ENCODE data around the gene ACTL10.
"Not testable (repeated sequence)": the region's sequence is repeated elsewhere in the genome, so short reads cannot be mapped to it uniquely, and the experiment has no call there.

The ACTL10 gene

GRCh38 chr20:33636776-33637175 lies 30.0 kb upstream of the ACTL10 start:
- no peak overlapping the region for H3K4me3 ChIP-seq (ENCODE audit: low read length)
- H3K27me3 ChIP-seq (ENCODE audit: insufficient read depth, low read length), result no peaks in the 10 kb centered on the region
- peaks cover 21% of the 10 kb centered on the region for H3K36me3 ChIP-seq (ENCODE audit: insufficient read depth, low read depth, low read length)
- no peaks in the 10 kb centered on the region for H3K9me3 ChIP-seq (ENCODE audit: insufficient read depth, low read depth, low read length)
- no peak overlapping the region for H3K9ac ChIP-seq (ENCODE audit: low read depth, low read length)
- no peaks in the 10 kb centered on the region for H3K4me1 ChIP-seq (ENCODE audit: insufficient read depth, low read length)
- no peak overlapping the region for H3K27ac ChIP-seq (ENCODE audit: low read length)

GRCh38 chr20:33640287-33640686 lies 26.5 kb upstream of the ACTL10 start:
- H3K9me3 ChIP-seq (ENCODE audit: insufficient read depth, low read depth, low read length), result no peaks in the 10 kb centered on the region
- H3K4me3 ChIP-seq (ENCODE audit: low read length), result no peak overlapping the region
- H3K27ac ChIP-seq (ENCODE audit: low read length), result no peak overlapping the region
- H3K9ac ChIP-seq (ENCODE audit: low read depth, low read length), result no peak overlapping the region
- H3K27me3 ChIP-seq (ENCODE audit: insufficient read depth, low read length), result no peaks in the 10 kb centered on the region
- H3K4me1 ChIP-seq (ENCODE audit: insufficient read depth, low read length), result no peaks in the 10 kb centered on the region
- H3K36me3 ChIP-seq (ENCODE audit: insufficient read depth, low read depth, low read length), result peaks cover 34% of the 10 kb centered on the region

- Histone ChIP-seq H3K9me3 (ENCODE audit: insufficient read depth, low read depth, low read length) (no peaks in the 10 kb centered on the region), H3K27me3 (ENCODE audit: insufficient read depth, low read length) (no peaks in the 10 kb centered on the region), H3K9ac (ENCODE audit: low read depth, low read length) (no peak overlapping the region), H3K36me3 (ENCODE audit: insufficient read depth, low read depth, low read length) (peaks cover 25% of the 10 kb centered on the region), H3K27ac (ENCODE audit: low read length) (no peak overlapping the region), H3K4me3 (ENCODE audit: low read length) (no peak overlapping the region), H3K4me1 (ENCODE audit: insufficient read depth, low read length) (no peaks in the 10 kb centered on the region)
Measured at GRCh38 chr20:33644313-33645071, 22.3 kb upstream of the ACTL10 start.

- no peak overlapping the region for H3K9ac ChIP-seq (ENCODE audit: low read depth, low read length)
- peaks cover 21% of the 10 kb centered on the region for H3K36me3 ChIP-seq (ENCODE audit: insufficient read depth, low read depth, low read length)
- no peak overlapping the region for H3K27ac ChIP-seq (ENCODE audit: low read length)
- H3K4me1 ChIP-seq (ENCODE audit: insufficient read depth, low read length), result no peaks in the 10 kb centered on the region
- no peak overlapping the region for H3K4me3 ChIP-seq (ENCODE audit: low read length)
- no peaks in the 10 kb centered on the region for H3K27me3 ChIP-seq (ENCODE audit: insufficient read depth, low read length)
- H3K9me3 ChIP-seq (ENCODE audit: insufficient read depth, low read depth, low read length), result no peaks in the 10 kb centered on the region
Measured at GRCh38 chr20:33645072-33645358, 21.7 kb upstream of the ACTL10 start.

GRCh38 chr20:33645396-33645795 lies 21.3 kb upstream of the ACTL10 start:
- Histone ChIP-seq H3K9me3 (ENCODE audit: insufficient read depth, low read depth, low read length) (no peaks in the 10 kb centered on the region), H3K4me1 (ENCODE audit: insufficient read depth, low read length) (no peaks in the 10 kb centered on the region), H3K27ac (ENCODE audit: low read length) (no peak overlapping the region), H3K27me3 (ENCODE audit: insufficient read depth, low read length) (no peaks in the 10 kb centered on the region), H3K4me3 (ENCODE audit: low read length) (no peak overlapping the region), H3K9ac (ENCODE audit: low read depth, low read length) (no peak overlapping the region), H3K36me3 (ENCODE audit: insufficient read depth, low read depth, low read length) (peaks cover 19% of the 10 kb centered on the region)

GRCh38 chr20:33646191-33646590 lies 20.6 kb upstream of the ACTL10 start:
- Histone ChIP-seq H3K36me3 (ENCODE audit: insufficient read depth, low read depth, low read length) (peaks cover 19% of the 10 kb centered on the region), H3K9me3 (ENCODE audit: insufficient read depth, low read depth, low read length) (no peaks in the 10 kb centered on the region), H3K27ac (ENCODE audit: low read length) (no peak overlapping the region), H3K27me3 (ENCODE audit: insufficient read depth, low read length) (no peaks in the 10 kb centered on the region), H3K4me3 (ENCODE audit: low read length) (no peak overlapping the region), H3K4me1 (ENCODE audit: insufficient read depth, low read length) (no peaks in the 10 kb centered on the region), H3K9ac (ENCODE audit: low read depth, low read length) (no peak overlapping the region)

GRCh38 chr20:33646959-33647602 lies 19.7 kb upstream of the ACTL10 start:
- peaks cover 19% of the 10 kb centered on the region for H3K36me3 ChIP-seq (ENCODE audit: insufficient read depth, low read depth, low read length)
- not testable (repeated sequence) for H3K4me3 ChIP-seq (ENCODE audit: low read length); H3K27ac ChIP-seq (ENCODE audit: low read length); H3K9ac ChIP-seq (ENCODE audit: low read depth, low read length); H3K4me1 ChIP-seq (ENCODE audit: insufficient read depth, low read length); H3K9me3 ChIP-seq (ENCODE audit: insufficient read depth, low read depth, low read length); H3K27me3 ChIP-seq (ENCODE audit: insufficient read depth, low read length)

- Histone ChIP-seq H3K36me3 (ENCODE audit: insufficient read depth, low read depth, low read length) (peaks cover 19% of the 10 kb centered on the region), H3K27me3 (ENCODE audit: insufficient read depth, low read length) (no peaks in the 10 kb centered on the region), H3K4me1 (ENCODE audit: insufficient read depth, low read length) (no peaks in the 10 kb centered on the region), H3K27ac (ENCODE audit: low read length) (no peak overlapping the region), H3K9me3 (ENCODE audit: insufficient read depth, low read depth, low read length) (no peaks in the 10 kb centered on the region), H3K9ac (ENCODE audit: low read depth, low read length) (no peak overlapping the region), H3K4me3 (ENCODE audit: low read length) (no peak overlapping the region)
Measured at GRCh38 chr20:33647603-33648395, 18.9 kb upstream of the ACTL10 start.

GRCh38 chr20:33648396-33649004 lies 18.2 kb upstream of the ACTL10 start:
- no peak overlapping the region for H3K9ac ChIP-seq (ENCODE audit: low read depth, low read length)
- H3K27me3 ChIP-seq (ENCODE audit: insufficient read depth, low read length), result no peaks in the 10 kb centered on the region
- peaks cover 19% of the 10 kb centered on the region for H3K36me3 ChIP-seq (ENCODE audit: insufficient read depth, low read depth, low read length)
- H3K27ac ChIP-seq (ENCODE audit: low read length), result no peak overlapping the region
- no peaks in the 10 kb centered on the region for H3K4me1 ChIP-seq (ENCODE audit: insufficient read depth, low read length)
- H3K4me3 ChIP-seq (ENCODE audit: low read length), result no peak overlapping the region
- H3K9me3 ChIP-seq (ENCODE audit: insufficient read depth, low read depth, low read length), result no peaks in the 10 kb centered on the region

GRCh38 chr20:33649201-33649681 lies 17.5 kb upstream of the ACTL10 start:
- H3K9ac ChIP-seq (ENCODE audit: low read depth, low read length), result no peak overlapping the region
- no peaks in the 10 kb centered on the region for H3K9me3 ChIP-seq (ENCODE audit: insufficient read depth, low read depth, low read length)
- no peaks in the 10 kb centered on the region for H3K27me3 ChIP-seq (ENCODE audit: insufficient read depth, low read length)
- peaks cover 15% of the 10 kb centered on the region for H3K36me3 ChIP-seq (ENCODE audit: insufficient read depth, low read depth, low read length)
- no peak overlapping the region for H3K4me3 ChIP-seq (ENCODE audit: low read length)
- no peak overlapping the region for H3K27ac ChIP-seq (ENCODE audit: low read length)
- H3K4me1 ChIP-seq (ENCODE audit: insufficient read depth, low read length), result no peaks in the 10 kb centered on the region

GRCh38 chr20:33650111-33650752 lies 16.5 kb upstream of the ACTL10 start:
- no peaks in the 10 kb centered on the region for H3K4me1 ChIP-seq (ENCODE audit: insufficient read depth, low read length)
- H3K27me3 ChIP-seq (ENCODE audit: insufficient read depth, low read length), result no peaks in the 10 kb centered on the region
- no peak overlapping the region for H3K9ac ChIP-seq (ENCODE audit: low read depth, low read length)
- H3K27ac ChIP-seq (ENCODE audit: low read length), result no peak overlapping the region
- H3K9me3 ChIP-seq (ENCODE audit: insufficient read depth, low read depth, low read length), result no peaks in the 10 kb centered on the region
- H3K4me3 ChIP-seq (ENCODE audit: low read length), result no peak overlapping the region
- H3K36me3 ChIP-seq (ENCODE audit: insufficient read depth, low read depth, low read length), result peaks cover 6% of the 10 kb centered on the region; the same call in 1 of the 2 replicates

Data from iPS-20b (cell line).